Measurements from ENCODE around the gene FSHR. TPM values are rescaled to one million over a fixed set of nuclear protein-coding genes. Genes with fewer than 3 reads are reported as not detected.

The FSHR gene
- total and polyA plus RNA-seq, 7 experiments from 2014 or later = not detected

- Histone ChIP-seq H3K4me3 (ENCODE audit: low read length) (no peak overlapping the region), H3K27ac (ENCODE audit: low read depth, low read length) (no peak overlapping the region), H3K9me3 (ENCODE audit: control insufficient read depth in 2 of 3, low read length in 3 of 3) (no peaks in the 10 kb centered on the region), H3K4me1 (ENCODE audit: control insufficient read depth in 2 of 2, insufficient read depth in 2 of 2, low read length in 2 of 2) (no peaks in the 10 kb centered on the region), H3K27me3 (ENCODE audit: control insufficient read depth in 2 of 2, insufficient read depth in 2 of 2, low read length in 2 of 2) (no peaks in the 10 kb centered on the region), H3K36me3 (ENCODE audit: control insufficient read depth in 2 of 3, insufficient read depth in 3 of 3, low read length in 3 of 3) (no peaks in the 10 kb centered on the region)
- H3K27ac Mint-ChIP-seq = no peak overlapping the region
- H3K4me1 Mint-ChIP-seq = peaks cover 0 to 2% (median 0%) of the 10 kb centered on the region in 7 donors
- no peaks in the 10 kb centered on the region for H3K9me3 Mint-ChIP-seq
- intact Hi-C loops (cut with micrococcal nuclease) = no loop called here
- CTCF ChIA-PET = no interaction called here
- ATAC-seq (no peak), DNase-seq (no peak)
- no peak overlapping the region for H3K4me3 Mint-ChIP-seq
- H3K27me3 Mint-ChIP-seq = peaks cover 3 to 12% (median 6%) of the 10 kb centered on the region in 5 donors
- POLR2A ChIA-PET = no interaction called here
- H3K36me3 Mint-ChIP-seq = no peaks in the 10 kb centered on the region
These were observed 199.4 kb downstream of the FSHR start for GRCh38 chr2:48954935-48955334.

- Histone ChIP-seq H3K27me3 (ENCODE audit: control insufficient read depth in 2 of 2, insufficient read depth in 2 of 2, low read length in 2 of 2) (no peaks in the 10 kb centered on the region), H3K4me3 (ENCODE audit: low read length) (no peak overlapping the region), H3K27ac (ENCODE audit: low read depth, low read length) (no peak overlapping the region), H3K9me3 (ENCODE audit: control insufficient read depth in 2 of 3, low read length in 3 of 3) (no peaks in the 10 kb centered on the region), H3K36me3 (ENCODE audit: control insufficient read depth in 2 of 3, insufficient read depth in 3 of 3, low read length in 3 of 3) (no peaks in the 10 kb centered on the region), H3K4me1 (ENCODE audit: control insufficient read depth in 2 of 2, insufficient read depth in 2 of 2, low read length in 2 of 2) (no peaks in the 10 kb centered on the region)
- intact Hi-C loops (cut with micrococcal nuclease) = no loop called here
- DNase-seq (no peak), ATAC-seq (no peak)
- Mint-ChIP-seq H3K27me3 (peaks cover 3 to 8% (median 4%) of the 10 kb centered on the region in 5 donors), H3K36me3 (no peaks in the 10 kb centered on the region), H3K9me3 (no peaks in the 10 kb centered on the region), H3K4me3 (no peak overlapping the region), H3K27ac (no peak overlapping the region), H3K4me1 (peaks cover 0 to 2% (median 0%) of the 10 kb centered on the region in 7 donors)
- CTCF ChIA-PET = no interaction called here
- POLR2A ChIA-PET = no interaction called here
These were observed 200.0 kb downstream of the FSHR start for GRCh38 chr2:48954311-48954710.

- H3K9me3 Mint-ChIP-seq = no peaks in the 10 kb centered on the region
- DNase-seq (no peak), ATAC-seq (no peak)
- ChIA-PET POLR2A (no interaction called here), CTCF (no interaction called here)
- Histone ChIP-seq H3K27ac (ENCODE audit: low read depth, low read length) (no peak overlapping the region), H3K9me3 (ENCODE audit: control insufficient read depth in 2 of 3, low read length in 3 of 3) (no peaks in the 10 kb centered on the region), H3K4me3 (ENCODE audit: low read length) (no peak overlapping the region), H3K36me3 (ENCODE audit: control insufficient read depth in 2 of 3, insufficient read depth in 3 of 3, low read length in 3 of 3) (no peaks in the 10 kb centered on the region), H3K27me3 (ENCODE audit: control insufficient read depth in 2 of 2, insufficient read depth in 2 of 2, low read length in 2 of 2) (no peaks in the 10 kb centered on the region), H3K4me1 (ENCODE audit: control insufficient read depth in 2 of 2, insufficient read depth in 2 of 2, low read length in 2 of 2) (no peaks in the 10 kb centered on the region)
- intact Hi-C loops (cut with micrococcal nuclease) = no loop called here
- H3K36me3 Mint-ChIP-seq = no peaks in the 10 kb centered on the region
- H3K27me3 Mint-ChIP-seq = peaks cover 3 to 12% (median 4%) of the 10 kb centered on the region in 5 donors
- H3K4me1 Mint-ChIP-seq = peaks cover 0 to 2% (median 0%) of the 10 kb centered on the region in 7 donors
- H3K27ac Mint-ChIP-seq = no peak overlapping the region
- no peak overlapping the region for H3K4me3 Mint-ChIP-seq
These were observed 201.7 kb downstream of the FSHR start for GRCh38 chr2:48952614-48953013.

- no peaks in the 10 kb centered on the region for H3K4me1 ChIP-seq (ENCODE audit: control insufficient read depth in 2 of 2, insufficient read depth in 2 of 2, low read length in 2 of 2)
- no peaks in the 10 kb centered on the region for H3K9me3 Mint-ChIP-seq
- no peak overlapping the region for H3K4me3 ChIP-seq (ENCODE audit: low read length)
- H3K36me3 Mint-ChIP-seq = no peaks in the 10 kb centered on the region
- DNase-seq (no peak), ATAC-seq (no peak)
- ChIA-PET CTCF (no interaction called here), POLR2A (no interaction called here)
- no peaks in the 10 kb centered on the region for H3K27me3 ChIP-seq (ENCODE audit: control insufficient read depth in 2 of 2, insufficient read depth in 2 of 2, low read length in 2 of 2)
- no peaks in the 10 kb centered on the region for H3K36me3 ChIP-seq (ENCODE audit: control insufficient read depth in 2 of 3, insufficient read depth in 3 of 3, low read length in 3 of 3)
- no peak overlapping the region for H3K27ac Mint-ChIP-seq
- peaks cover 0 to 2% (median 0%) of the 10 kb centered on the region in 7 donors for H3K4me1 Mint-ChIP-seq
- H3K4me3 Mint-ChIP-seq = no peak overlapping the region
- no peak overlapping the region for H3K27ac ChIP-seq (ENCODE audit: low read depth, low read length)
- peaks cover 0 to 12% (median 4%) of the 10 kb centered on the region in 5 donors for H3K27me3 Mint-ChIP-seq
- no peaks in the 10 kb centered on the region for H3K9me3 ChIP-seq (ENCODE audit: control insufficient read depth in 2 of 3, low read length in 3 of 3)
- intact Hi-C loops (cut with micrococcal nuclease) = no loop called here
These were observed 202.2 kb downstream of the FSHR start for GRCh38 chr2:48952143-48952542.

- ATAC-seq (no peak), DNase-seq (no peak)
- H3K36me3 ChIP-seq (ENCODE audit: control insufficient read depth in 2 of 3, insufficient read depth in 3 of 3, low read length in 3 of 3) = no peaks in the 10 kb centered on the region
- H3K4me3 ChIP-seq (ENCODE audit: low read length) = no peak overlapping the region
- no peak overlapping the region for H3K27ac Mint-ChIP-seq
- intact Hi-C loops (cut with micrococcal nuclease) = loop anchor here in 1 of 2 donors (5.0 kb wide), 1 partner anchor 346 kb away; no protein-coding TSS in a partner anchor
- H3K4me1 Mint-ChIP-seq = peaks cover 0 to 2% (median 0%) of the 10 kb centered on the region in 7 donors
- CTCF ChIA-PET = interaction anchor here (0.7 kb wide), 1 partner anchor 9 kb away, joined by 4 read pairs; no protein-coding TSS in a partner anchor
- no peaks in the 10 kb centered on the region for H3K36me3 Mint-ChIP-seq
- H3K9me3 ChIP-seq (ENCODE audit: control insufficient read depth in 2 of 3, low read length in 3 of 3) = no peaks in the 10 kb centered on the region
- H3K27me3 ChIP-seq (ENCODE audit: control insufficient read depth in 2 of 2, insufficient read depth in 2 of 2, low read length in 2 of 2) = no peaks in the 10 kb centered on the region
- H3K4me1 ChIP-seq (ENCODE audit: control insufficient read depth in 2 of 2, insufficient read depth in 2 of 2, low read length in 2 of 2) = no peaks in the 10 kb centered on the region
- H3K4me3 Mint-ChIP-seq = no peak overlapping the region
- H3K27ac ChIP-seq (ENCODE audit: low read depth, low read length) = no peak overlapping the region
- POLR2A ChIA-PET = no interaction called here
- peaks cover 0 to 6% (median 0%) of the 10 kb centered on the region in 5 donors for H3K27me3 Mint-ChIP-seq
- no peaks in the 10 kb centered on the region for H3K9me3 Mint-ChIP-seq
These were observed 205.8 kb downstream of the FSHR start for GRCh38 chr2:48948400-48949125.

- H3K4me1 ChIP-seq (ENCODE audit: control insufficient read depth in 2 of 2, insufficient read depth in 2 of 2, low read length in 2 of 2) = no peaks in the 10 kb centered on the region
- Mint-ChIP-seq H3K4me1 (no peaks in the 10 kb centered on the region), H3K36me3 (no peaks in the 10 kb centered on the region), H3K27ac (no peak overlapping the region), H3K27me3 (peaks cover 0 to 10% (median 0%) of the 10 kb centered on the region in 5 donors), H3K4me3 (no peak overlapping the region), H3K9me3 (no peaks in the 10 kb centered on the region)
- ChIA-PET POLR2A (no interaction called here), CTCF (interaction anchor here (0.9 kb wide), 1 partner anchor 15 kb away, joined by 3 read pairs; no protein-coding TSS in a partner anchor)
- no peaks in the 10 kb centered on the region for H3K27me3 ChIP-seq (ENCODE audit: control insufficient read depth in 2 of 2, insufficient read depth in 2 of 2, low read length in 2 of 2)
- H3K4me3 ChIP-seq (ENCODE audit: low read length) = no peak overlapping the region
- H3K9me3 ChIP-seq (ENCODE audit: control insufficient read depth in 2 of 3, low read length in 3 of 3) = no peaks in the 10 kb centered on the region
- no peaks in the 10 kb centered on the region for H3K36me3 ChIP-seq (ENCODE audit: control insufficient read depth in 2 of 3, insufficient read depth in 3 of 3, low read length in 3 of 3)
- H3K27ac ChIP-seq (ENCODE audit: low read depth, low read length) = no peak overlapping the region
- DNase-seq (peak in 7 of 9 donors; percentile 16 to 49 (median 41)), ATAC-seq (peak; percentile 86)
- intact Hi-C loops (cut with micrococcal nuclease) = loop anchor here (1.0 to 5.0 kb wide), 3 partner anchors 344 to 1546 kb away; no protein-coding TSS in a partner anchor
These were observed 207.8 kb downstream of the FSHR start for GRCh38 chr2:48946449-48947048.
